Activated T-cell treated with anti-CD3 and anti-CD28 coated beads for 1 hour (primary cell): ENCODE results near the gene ZCWPW1.
"Not testable (repeated sequence)": the region's sequence is repeated elsewhere in the genome, so short reads cannot be mapped to it uniquely, and the experiment has no call there.

Source experiments
- DNase-seq: peaks from one replicate; pipeline ENCODE4 v3.0.0-alpha.2; 2020; ENCODE audit warnings: low read depth

ZCWPW1 gene

DNA sequence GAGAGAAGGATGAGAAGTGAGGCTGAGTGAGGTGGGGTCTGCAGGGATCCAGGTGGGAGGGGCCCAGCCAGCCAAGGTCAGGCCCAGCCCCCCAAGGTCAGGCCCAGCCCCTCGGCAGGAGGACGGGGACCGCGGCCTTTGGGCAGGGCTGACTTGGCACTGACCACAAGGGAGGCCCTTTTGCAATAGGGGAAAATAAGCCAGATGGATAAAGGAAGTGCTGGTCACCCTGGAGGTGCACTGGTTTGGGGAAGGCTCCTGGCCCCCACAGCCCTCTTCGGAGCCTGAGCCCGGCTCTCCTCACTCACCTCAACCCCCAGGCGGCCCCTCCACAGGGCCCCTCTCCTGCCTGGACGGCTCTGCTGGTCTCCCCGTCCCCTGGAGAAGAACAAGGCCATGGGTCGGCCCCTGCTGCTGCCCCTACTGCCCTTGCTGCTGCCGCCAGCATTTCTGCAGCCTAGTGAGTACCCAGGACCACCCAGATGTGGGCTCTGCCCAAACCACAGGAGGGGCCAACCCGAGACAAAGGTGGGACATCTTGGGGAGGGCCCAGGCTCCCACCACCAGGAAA is 55.2 kb downstream of the ZCWPW1 start, which contains the start of gene PILRA:
TSS of gene PILRA (plus strand) at position 227 of the 571 bp plus-strand sequence. CDS start at position 397, 170 bp downstream.
- DNase-seq = no peak

DNA sequence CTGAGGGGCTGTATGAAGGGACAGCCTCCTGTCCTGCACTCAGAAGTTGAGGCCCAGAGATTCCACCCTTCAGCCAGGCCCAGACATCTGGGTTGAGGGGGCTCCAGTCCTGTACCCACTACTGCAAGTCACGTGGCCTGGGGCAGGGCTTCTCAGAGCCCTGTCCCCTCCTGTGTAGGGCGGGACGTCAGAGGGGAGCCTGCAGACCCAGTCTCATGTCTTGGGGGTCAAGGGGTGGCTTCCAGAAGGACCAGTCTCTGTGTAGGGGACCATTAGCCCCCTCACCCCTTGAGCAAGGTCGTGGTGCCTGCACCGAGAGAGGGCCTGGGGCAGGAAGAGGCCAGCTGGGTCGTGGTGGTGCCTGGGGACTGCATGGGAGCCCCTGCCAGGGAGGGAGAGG is 55.8 kb downstream of the ZCWPW1 start:
- DNase-seq = no peak

GRCh38 chr7:100372256-100372655 is 56.2 kb downstream of the ZCWPW1 start:
- no peak for DNase-seq

DNA sequence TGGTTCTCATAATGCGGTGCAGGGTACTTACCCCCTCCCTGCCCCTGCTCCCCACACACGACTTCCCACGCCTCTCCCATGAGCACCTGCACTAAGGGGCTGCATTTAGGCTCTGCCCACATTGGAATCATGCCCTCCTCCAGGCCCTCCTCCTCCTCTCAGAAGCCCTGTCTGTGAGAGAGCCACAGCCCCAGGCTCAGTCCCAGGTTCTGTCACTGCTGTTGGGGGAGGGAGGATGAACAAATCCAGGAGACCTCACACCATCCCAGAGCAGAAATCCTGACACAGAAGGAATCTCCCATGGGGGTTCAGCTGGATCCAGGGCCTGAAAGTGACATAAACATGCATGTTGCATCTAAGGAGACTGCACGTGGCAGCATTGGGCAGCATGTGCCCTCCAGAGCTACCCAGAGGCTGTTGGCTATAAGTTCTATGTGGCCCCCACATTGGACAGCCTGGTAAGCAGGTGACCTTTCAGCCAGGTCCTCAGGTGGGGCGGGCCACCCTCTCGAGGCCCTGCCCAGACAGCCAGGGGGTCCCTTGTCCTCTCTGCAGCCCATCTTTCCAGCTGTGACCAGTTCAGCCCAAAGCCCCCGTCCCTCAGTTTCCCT is 56.8 kb downstream of the ZCWPW1 start:
- no peak for DNase-seq

DNA sequence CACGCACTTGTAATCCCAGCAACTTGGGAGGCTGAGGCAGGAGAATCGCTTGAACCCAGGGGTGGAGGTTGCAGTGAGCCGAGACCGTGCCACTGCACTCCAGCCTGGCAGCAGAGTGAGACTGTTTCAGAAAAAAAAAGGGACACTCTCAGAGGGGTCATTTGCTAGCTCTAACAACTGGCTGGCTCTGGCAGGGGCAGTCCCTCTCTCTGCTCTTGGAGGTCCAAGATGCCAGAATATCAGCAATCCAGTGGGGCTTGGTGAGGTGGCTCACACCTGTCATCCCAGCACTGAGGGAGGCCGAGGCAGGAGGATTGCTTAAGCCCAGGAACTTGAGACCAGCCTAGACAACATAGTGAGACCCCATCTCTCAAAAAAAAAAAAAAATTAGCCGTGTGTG is 57.8 kb downstream of the ZCWPW1 start:
- DNase-seq = no peak

DNA sequence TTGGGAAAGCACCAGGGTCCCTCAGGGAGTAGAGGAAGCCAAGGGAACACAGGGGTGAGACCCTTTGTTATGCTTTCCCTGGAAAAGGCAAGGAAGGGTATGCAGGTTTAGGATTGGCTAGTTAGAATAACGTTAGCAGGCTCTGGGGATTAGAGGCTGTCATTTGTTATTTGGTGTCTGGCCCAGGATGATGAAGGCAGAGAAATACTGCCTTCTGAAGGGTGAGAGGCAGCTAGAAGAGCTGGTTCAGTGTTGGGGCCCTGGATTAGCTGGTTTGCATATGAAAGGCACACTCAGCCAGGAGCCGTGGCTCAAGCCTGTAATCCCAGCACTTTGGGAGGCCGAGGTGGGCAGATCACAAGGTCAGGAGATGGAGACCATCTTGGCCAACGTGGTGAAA is 58.2 kb downstream of the ZCWPW1 start:
- DNase-seq = no peak

DNA sequence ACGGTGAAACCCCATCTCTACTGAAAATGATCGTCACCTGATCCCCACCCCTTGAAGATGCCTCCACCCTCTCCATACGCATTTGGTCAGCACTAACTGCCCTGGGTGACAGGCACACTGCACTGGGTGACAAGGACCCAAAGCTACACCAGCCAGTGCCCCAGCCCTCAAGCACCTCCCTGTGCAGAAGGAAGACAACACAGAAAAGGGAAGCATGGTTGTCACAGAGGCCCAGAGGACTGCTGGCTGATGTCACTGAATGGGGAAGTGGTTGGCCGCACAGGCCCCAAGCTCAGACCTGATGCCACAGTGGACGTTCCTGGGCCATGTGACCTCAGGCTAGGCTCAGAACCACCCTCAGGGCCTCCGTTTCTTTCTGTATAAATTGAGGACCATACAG is 59.4 kb downstream of the ZCWPW1 start:
- DNase-seq = no peak

- DNase-seq = no peak
Observed at GRCh38 chr7:100367676-100368613, 60.6 kb downstream of the ZCWPW1 start.

DNA sequence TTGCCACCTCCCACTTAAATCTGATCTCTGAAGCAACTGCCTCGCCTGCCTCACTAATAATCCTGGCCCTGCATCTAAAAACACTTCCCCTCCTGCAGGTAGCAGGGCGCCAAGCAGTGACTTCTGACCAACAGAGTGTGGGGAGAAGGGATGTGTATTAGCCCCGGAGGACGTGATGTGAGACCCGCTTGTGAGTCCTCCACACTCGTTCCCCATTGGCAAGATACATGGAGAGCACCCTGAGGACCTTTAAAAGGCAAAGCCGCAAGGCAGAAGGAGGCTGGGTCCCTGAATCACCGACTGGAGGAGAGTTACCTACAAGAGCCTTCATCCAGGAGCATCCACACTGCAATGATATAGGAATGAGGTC is 61.3 kb downstream of the ZCWPW1 start:
- DNase-seq = no peak

DNA sequence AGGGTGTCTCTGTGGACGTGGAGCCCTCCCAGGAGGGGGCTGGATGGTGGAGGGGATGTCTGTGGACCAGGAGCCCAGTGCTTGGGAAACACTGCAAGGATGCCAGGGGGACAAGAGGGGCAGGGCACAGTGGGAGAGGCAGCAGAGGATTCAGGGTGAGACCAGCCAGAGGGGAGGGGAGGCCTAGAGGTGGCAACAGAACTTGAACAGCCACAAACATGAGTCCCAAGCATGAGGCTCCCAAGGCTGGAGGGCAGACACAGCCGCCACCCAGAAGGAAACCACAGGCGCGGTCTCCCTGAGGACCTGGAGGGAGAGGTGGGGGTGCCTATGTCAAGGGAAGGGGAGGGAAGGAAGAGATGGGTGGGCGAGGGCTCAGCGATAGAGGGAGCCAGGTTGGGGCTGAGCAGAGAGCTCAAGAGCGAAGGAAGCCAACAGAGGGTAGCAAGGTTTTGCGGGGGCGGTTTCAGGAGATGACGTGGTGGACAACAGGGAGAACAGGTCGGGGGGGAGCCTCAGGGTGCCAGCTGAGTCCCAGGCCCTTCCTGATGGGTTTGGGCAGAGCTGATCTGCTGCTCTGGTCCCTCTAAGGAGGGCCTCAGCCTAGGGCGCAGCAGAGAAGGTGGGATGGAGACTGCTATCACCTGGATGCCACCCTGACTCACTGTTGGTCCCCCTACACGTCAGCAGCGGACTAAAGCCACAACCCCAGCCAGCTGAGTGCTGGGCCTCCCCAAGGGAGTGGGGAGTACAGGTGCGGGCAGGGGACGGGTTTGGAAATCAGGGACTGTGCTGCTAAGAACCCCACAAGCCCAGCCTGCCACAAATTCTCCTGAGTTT is 61.9 kb downstream of the ZCWPW1 start:
- DNase-seq = no peak

- not testable (repeated sequence) for DNase-seq
Observed at GRCh38 chr7:100365998-100366367, 62.5 kb downstream of the ZCWPW1 start.

- no peak for DNase-seq
Observed at GRCh38 chr7:100364480-100364879, 64.0 kb downstream of the ZCWPW1 start.

DNA sequence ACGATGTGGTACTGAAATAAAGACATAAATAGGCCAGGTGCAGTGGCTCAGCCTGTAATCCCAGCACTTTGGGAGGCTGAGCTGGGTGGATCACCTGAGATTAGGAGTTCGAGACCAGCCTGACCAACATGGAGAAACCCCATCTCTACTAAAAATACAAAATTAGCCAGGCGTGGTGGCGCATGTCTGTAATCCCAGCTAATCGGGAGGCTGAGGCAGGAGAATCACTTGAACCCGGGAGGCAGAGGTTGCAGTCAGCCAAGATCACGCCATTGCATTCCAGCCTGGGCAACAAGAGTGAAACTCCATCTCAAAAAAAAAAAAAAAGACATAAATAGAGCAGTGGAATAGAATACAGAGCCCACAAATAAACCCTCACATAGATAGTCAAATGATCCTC is 64.7 kb downstream of the ZCWPW1 start:
- DNase-seq = not testable (repeated sequence)

GRCh38 chr7:100363098-100363497 is 65.4 kb downstream of the ZCWPW1 start:
- no peak for DNase-seq

GRCh38 chr7:100360135-100360854 is 68.2 kb downstream of the ZCWPW1 start:
- no peak for DNase-seq

- DNase-seq = no peak
Observed at GRCh38 chr7:100358857-100359212, 69.7 kb downstream of the ZCWPW1 start.

GRCh38 chr7:100358027-100358856 is 70.3 kb downstream of the ZCWPW1 start, which contains the start of gene PILRB:
TSS of gene PILRB (plus strand) at chr7:100358117. CDS start at chr7:100358303, 186 bp downstream.
- no peak for DNase-seq

DNA sequence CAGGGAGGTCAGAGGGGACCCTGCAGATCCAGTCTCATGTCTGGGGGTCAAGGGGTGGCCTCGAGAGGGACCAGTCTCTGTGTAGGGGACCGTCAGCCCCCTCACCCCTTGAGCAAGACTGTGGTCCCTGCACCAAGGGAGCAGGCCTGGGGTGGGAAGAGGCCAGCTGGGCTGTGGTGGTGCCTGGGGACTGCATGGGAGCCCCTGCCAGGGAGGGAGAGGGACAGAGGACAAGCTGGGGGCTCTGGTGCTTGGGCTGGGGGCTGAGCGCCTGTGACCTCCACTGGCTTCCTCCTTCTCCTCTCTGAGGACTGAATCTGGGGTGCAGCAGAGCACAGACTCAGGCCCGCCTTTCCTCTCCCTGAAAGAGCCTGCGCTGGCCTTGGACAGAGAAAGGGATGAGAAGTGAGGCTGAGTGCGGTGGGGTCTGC is 71.4 kb downstream of the ZCWPW1 start:
- DNase-seq = no peak

DNA sequence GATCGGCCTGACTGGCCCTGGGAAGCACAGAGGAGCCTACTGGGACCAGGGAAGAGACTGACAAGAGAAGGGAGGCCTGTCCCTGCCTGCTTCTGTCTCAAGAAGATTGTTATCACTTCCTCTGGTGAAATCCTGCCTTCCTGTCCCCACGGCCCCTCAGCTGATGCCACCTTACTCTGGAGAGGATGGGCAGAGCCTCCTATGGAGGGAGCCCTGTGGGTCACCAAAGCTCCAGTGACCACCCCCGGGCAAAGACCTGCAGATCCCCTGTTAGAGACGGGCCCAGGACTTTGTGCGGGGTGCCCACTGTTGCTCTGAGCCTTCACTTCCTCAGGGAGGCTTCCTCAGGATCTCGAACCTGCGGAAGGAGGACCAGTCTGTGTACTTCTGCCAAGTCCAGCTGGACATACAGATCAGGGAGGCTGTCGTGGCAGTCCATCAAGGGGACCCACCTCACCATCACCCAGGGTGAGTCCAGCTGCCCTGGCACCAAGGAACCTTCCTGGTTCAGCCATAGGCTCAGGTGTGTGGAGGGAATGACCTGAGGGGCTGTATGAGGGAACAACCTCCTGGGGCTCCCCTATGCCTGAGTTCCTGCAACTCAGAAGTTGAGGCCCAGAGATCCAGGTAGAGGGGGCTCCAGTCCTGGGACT is 72.0 kb downstream of the ZCWPW1 start:
- no peak for DNase-seq
